ENCODE measurements around the gene COL6A3. TPM values are rescaled to one million over a fixed set of nuclear protein-coding genes. Genes with fewer than 3 reads are reported as not detected.
"Not testable (repeated sequence)": the region's sequence is repeated elsewhere in the genome, so short reads cannot be mapped to it uniquely, and the experiment has no call there.

Gene COL6A3
- polyA plus RNA-seq, 3 donors: 210 to 278 (median 226) TPM

DNA sequence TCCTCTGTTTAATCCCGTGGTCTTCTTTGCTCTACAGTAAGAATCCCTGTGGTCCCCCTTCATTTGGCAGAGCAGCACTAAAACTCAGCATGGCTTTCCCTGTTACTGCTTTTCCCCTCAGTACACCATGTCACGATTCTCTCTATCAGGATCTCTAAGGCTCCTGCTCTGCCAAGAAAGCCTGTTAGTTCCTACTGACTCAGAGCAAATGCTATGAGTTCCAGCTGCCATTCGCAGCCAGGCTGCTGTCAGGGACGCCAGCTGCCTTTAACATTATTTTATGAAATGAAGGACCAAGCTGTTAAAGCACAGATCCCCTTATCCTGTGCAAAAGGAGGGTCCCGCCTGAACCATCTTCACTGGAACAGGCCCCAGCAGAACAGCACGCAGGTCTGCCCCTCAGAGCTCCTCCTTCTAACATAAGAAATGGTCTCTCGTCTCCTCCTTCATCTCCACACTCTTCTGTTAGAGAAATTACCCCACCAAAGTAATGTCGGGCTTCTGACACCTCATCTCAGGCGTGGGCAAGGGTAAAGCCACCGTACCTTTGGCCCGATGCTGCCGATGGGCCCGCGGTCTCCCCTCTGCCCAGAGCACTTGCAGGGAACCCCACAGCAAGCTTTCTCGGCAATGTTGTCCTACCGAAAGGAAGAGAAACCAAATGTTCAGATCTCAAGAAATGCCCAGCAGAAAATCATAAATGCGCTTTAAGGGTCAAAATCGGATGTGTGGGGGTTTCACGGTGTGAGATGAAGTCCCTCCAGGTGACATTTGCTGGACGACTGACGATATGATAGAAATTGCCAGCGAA is 52.6 kb downstream of the COL6A3 start:
- peak in 1 of 11 donors; percentile 20 for DNase-seq (ENCODE audit: extremely low read depth in 1 of 11, low read depth in 9 of 11, low spot score in 4 of 11)

DNA sequence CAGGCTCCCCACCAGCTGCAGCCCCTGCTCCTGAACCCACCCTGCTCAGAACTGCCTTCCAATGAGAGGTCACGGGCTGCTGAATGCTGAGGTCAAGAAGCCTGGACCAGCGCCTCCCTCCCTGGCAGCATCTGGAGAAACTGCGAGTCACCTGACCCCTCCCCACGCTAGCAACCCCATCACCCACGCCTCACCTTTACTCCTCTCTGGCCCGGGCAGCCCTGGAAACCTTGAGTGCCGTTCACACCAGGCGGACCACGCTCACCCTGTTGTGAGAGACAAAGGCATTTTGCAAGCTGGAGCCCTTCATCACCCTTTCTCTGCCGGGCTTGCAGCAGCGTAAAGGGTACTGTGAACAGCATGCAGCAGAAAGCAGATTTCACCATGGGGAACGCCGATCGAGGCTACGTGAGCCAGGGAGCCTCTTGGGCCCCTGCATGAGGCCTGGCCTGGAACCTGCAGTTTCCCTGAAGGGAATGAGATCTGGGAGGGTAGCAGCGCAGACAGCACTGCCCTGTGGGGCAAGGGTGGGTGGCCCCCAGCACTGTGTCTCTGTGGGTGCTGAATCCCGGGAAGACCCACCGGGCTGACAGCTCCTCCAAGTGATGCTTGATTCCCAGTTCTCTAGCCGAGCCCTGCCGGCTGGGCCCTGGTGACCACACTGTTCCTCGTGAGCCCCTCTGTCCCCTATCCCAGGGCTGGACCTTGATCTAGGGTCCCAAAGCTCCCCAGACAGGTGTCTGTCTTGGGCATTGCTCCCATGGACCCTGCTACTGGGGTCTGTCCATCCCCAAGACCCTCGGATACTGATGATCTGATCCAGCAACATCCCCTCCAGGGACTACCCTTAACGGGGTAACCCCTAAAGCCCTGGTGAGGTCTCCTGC is 53.8 kb downstream of the COL6A3 start:
- DNase-seq (ENCODE audit: extremely low read depth in 1 of 11, low read depth in 9 of 11, low spot score in 4 of 11): no peak

DNA sequence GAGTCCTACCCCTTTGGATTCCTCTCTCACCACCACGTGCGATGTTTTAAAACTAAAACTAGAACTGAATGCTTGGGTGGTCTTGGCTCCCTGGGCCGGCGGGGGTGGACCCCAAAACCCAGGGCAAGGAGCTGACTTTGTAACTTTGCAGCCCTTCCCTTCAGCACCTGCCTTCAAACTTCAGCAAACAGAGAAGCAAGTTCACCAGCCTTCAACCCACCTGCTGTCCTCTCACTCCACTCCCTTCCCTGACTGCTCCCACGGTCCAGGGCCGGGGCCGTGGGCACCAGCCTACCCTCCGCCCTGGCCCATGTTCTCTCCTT is 54.5 kb downstream of the COL6A3 start:
- DNase-seq (ENCODE audit: extremely low read depth in 1 of 11, low read depth in 9 of 11, low spot score in 4 of 11): no peak

DNA sequence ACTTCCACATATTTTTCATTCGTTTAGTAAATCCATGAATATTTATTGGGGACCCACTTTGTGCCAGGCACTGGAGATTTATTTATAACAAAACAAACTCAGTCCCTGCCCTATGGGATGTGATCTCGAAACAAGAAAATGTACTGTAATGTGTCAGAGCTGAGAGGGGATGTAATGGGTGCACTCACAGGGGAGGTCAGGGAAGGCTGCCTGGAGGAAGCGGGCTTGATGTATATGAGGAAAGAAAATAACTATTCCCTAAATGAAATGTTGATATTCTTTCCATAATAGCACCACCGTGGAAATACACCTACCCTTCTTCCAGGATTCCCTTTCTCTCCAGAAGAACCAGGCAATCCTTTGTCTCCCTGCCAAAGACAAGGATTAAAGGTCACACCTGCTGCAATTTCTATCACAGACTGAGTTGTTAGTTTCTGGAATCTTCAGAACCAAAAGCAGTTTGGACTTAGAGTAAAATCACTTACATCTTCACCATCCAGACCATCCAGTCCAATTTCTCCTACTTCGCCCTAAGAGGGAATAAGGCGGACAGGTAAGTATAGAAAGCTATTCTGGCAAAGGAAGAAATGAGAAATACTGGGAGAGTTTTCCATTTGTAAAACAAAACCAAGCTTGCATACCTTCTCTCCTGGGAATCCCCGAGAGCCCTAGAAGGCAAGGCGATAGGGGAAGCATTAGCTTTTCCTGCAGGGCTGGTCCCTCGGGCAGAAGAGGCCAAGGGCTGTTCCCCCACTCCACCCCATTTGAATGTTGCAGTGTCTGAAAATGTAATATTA is 55.0 kb downstream of the COL6A3 start:
- no peak for DNase-seq (ENCODE audit: extremely low read depth in 1 of 11, low read depth in 9 of 11, low spot score in 4 of 11)

DNA sequence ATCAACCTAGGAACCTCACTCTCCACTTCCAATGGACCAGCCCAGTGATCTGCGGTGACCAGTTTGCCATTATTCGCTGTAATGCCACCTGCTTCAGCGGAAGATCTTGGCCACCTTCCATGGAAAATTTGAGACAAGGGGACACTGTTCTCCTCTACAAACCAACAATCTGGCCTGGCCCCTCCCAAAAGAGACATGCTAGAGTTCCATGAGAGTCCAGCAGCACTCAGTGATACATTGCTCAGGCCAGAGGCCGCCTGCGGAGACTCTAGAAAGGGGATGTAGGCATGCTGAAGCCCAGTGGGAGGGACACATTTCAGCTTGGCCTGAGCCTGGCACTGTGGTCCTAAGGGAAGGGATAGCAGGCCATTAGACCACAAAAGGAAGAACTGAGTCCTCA is 58.3 kb downstream of the COL6A3 start:
- no peak for DNase-seq (ENCODE audit: extremely low read depth in 1 of 11, low read depth in 9 of 11, low spot score in 4 of 11)

DNA sequence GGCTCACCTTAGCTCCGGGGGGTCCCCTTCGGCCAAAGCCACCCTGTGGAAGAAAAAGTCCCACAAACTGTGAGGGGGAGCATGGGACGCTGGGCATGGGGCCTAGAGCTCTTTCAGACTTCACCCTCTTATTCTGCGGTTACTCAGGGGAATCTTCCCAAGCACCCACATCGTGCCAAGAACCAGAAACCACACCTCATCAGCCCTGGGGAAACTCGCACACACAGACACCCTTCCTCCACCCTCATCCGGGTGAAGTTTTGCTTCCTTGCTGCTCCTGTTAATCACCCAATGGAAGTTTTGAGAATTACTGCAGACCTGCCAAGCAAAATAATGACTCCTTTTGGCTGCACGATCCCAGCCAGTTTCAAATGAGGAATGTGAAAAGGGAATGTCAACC is 59.1 kb downstream of the COL6A3 start:
- peak in 1 of 11 donors; percentile 14 for DNase-seq (ENCODE audit: extremely low read depth in 1 of 11, low read depth in 9 of 11, low spot score in 4 of 11)

DNA sequence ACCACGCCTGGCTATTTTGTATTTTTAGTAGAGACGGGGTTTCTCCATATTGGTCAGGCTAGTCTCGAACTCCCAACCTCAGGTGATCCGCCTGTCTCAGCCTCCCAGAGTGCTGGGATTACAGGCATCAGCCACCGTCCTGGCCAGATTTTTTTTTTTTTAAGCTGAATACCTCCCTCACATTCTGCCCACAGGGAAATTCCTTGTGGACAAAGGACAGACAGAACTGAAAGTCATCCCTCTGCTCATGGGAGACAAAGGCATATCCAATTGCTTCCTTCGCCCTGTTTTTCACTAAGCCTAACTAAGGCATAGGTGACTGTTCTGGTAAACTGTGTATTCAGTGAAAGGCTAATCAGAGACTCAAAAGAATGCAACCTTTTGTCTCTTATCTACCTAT is 59.8 kb downstream of the COL6A3 start:
- not testable (repeated sequence) for DNase-seq (ENCODE audit: extremely low read depth in 1 of 11, low read depth in 9 of 11, low spot score in 4 of 11)

DNA sequence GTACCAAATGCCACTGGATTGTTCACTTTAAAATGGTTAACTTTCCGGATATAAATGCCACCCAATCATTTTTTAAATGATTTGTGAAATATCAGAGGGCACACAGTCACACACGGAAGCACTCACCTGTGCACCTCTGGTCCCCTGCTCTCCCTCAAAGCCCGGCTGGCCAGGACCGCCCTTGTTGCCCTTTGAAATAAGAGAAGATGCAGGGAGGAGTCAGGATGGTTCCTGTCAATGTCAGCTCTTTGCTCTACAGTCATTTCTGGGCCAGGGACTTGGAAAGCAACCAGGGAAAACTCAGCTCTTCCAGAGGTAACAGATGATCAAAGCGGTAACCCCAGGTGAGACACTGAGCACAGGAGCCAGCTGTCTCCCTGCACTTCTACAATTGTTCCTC is 60.7 kb downstream of the COL6A3 start:
- DNase-seq (ENCODE audit: extremely low read depth in 1 of 11, low read depth in 9 of 11, low spot score in 4 of 11): peak in 10 of 11 donors; percentile 4 to 53 (median 30)

DNA sequence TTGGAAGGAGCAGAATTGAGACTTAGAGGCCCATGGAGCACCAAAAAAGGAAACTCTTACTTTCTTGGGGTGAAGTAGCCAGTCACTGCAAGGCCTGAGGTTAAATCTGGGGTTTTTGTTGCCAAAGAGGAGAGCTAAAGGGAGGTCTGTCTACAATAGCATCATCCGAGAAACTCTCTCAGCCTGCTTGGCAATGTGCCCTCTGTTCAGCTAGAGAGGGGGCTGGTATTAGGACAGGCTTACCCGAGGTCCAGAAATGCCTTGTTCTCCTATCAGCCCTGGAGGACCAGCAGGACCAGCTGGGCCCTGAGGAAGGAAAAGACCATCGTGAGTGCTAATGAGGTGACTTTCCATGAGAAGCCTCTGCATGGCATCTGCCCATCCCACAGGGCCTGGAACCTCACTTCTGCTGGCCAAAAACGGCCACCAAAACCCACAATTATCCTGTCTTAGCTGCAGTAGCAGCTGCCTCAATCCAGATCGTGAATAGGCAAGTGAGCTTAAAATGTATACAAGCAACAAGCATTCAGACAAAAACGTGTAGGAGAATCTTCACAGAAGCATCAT is 61.6 kb downstream of the COL6A3 start:
- DNase-seq (ENCODE audit: extremely low read depth in 1 of 11, low read depth in 9 of 11, low spot score in 4 of 11): no peak

DNA sequence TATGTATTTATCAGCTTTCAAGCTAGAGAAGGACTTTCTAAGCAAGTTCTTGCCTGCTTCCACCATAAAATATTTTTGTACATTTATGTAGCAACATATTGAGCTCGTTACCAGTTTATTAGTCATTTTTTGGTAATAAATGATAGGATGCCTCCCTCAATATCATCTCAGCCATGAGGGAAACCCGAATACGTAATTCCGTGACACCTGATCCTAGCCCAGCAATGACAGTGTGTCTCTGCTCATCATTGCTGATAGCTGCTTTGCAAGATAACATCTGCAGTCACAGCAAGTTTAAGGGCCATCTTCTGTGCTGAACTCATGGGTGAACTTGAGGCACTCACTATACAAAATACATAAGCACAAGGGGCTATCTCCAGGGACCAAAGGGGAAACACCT is 62.2 kb downstream of the COL6A3 start:
- no peak for DNase-seq (ENCODE audit: extremely low read depth in 1 of 11, low read depth in 9 of 11, low spot score in 4 of 11)

DNA sequence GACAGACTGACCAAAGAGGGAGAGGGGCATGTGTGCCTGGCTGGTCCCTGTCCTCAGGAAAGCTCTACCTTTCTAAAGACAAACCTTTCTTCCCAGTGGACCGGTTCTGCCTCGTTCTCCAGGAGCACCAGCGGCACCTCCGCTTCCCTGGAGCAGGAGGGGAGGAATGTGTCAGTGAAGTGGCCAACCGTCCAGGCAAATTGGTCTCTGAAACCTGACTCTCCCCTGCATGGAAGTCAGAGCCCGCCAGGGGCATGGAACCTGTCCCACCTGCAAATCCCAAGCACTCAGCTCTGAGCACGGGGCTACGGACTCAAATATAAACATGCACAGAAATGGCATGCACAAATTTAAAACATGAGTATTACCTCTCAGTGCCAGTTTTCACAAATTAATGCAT is 62.9 kb downstream of the COL6A3 start:
- no peak for DNase-seq (ENCODE audit: extremely low read depth in 1 of 11, low read depth in 9 of 11, low spot score in 4 of 11)

DNA sequence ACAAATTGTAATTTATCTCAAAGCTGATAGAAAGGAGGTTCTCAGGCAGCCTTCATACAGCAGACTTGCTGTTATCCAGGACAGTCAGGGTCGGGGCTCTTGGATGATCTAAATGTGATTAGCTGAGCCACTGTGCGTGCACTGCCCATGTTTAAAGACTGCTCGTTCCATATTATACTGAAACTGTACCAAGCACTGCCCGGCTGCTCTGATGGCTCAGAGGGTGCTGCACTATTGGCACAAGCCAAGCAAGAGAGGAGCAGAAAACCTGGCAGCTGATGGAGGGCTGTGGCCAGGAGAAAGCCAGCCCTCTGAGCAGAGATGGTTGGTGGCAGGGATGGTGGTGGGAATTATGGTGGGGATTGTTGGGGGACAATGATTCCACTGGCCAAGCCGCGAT is 63.4 kb downstream of the COL6A3 start:
- DNase-seq (ENCODE audit: extremely low read depth in 1 of 11, low read depth in 9 of 11, low spot score in 4 of 11): no peak

DNA sequence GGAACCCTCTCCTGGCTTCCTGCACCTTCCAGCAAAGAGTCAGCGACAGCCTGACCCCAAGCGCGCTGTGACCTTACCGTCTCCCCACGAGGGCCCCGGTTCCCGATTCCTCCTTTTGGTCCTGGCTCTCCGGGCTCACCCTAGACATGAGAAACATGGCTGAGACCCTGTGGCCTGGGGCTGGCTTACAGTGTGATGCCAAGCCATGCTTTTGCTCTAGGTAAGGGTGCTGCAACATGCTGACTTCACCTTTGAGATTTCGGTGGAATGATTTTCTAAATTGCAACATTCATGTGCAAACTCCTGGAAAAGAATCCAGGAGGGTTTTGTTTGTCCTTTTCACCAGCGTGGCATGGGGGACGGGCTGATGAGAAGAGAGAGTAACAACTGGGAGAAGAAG is 63.9 kb downstream of the COL6A3 start:
- no peak for DNase-seq (ENCODE audit: extremely low read depth in 1 of 11, low read depth in 9 of 11, low spot score in 4 of 11)

DNA sequence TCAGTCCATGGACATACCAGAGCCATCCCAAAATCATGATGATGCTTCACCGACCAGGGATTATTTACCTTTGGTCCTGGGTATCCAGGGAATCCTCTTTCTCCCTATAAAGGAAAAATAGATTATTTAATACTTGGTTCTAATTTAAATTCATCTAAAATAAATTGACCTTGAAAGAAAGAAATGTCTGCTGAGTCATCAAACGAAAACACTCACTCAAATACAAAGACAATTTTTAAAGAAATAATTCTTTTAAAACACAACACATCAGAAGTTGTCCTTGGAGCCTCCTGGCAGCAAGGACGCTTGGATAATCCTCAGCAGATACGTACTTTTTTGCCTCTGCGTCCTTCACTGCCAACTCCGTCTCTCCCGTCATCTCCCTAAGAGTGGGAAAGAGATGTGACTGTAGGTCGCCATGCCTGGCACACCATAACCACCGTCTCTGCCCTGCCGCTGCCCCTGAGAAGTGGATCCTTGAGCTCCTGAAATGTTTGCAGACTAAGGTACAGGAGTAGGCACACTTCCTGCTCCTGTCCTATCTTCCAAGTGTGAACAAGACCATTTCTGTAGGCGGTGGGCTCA is 65.6 kb downstream of the COL6A3 start:
- no peak for DNase-seq (ENCODE audit: extremely low read depth in 1 of 11, low read depth in 9 of 11, low spot score in 4 of 11)

DNA sequence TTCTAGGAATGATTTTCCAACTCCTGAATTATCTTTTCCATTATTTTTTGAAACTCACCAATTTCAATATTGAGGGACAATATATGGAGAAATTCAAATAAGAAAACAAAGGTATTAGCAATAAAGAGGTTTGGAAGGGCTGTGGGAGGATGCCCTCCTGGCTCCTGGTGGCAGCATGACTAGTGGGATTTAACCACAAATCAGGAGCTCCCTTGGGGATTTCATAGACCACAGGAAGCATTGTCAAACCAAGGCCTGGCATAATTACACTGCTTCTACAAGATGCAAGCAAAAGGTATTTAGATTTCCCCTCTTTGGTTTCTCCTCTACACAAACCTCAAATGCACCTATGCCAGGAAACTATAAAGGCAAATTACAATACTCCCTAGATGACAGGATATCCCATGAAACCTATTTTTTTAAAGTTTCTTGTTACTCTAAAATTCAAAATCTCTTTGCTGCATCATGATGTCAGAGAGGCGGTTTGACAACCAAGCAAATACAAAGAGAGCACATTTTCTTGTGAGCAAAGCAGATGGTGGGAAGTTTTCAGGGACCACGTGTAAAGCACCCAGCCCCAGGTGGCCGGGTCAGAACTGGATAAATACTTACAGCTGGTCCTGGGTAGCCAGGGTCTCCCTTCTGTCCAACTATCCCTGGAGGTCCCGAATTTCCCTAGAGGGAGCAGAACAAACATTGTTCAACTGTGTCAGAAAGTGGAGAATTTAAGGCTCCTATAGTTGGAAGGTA is 67.9 kb downstream of the COL6A3 start:
- no peak for DNase-seq (ENCODE audit: extremely low read depth in 1 of 11, low read depth in 9 of 11, low spot score in 4 of 11)

DNA sequence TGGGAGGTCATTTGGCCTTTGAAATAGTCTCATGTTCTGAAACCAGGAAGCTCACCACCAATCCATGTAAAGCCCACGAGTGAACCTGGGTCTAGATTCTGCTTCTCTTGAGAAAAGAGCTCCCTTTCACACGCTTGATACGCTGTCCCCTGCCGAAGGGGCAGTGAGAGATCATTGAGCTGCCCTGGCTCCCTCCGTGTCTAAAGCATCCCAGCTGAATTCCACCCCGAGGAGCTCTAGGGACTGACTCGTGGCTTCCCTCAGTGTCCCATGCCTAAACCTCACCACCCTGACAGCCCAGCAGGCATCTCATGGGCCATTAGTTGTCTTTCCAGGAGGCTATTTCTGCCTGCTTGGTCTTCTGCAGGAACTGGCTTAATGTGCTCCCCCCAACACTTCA is 68.6 kb downstream of the COL6A3 start:
- DNase-seq (ENCODE audit: extremely low read depth in 1 of 11, low read depth in 9 of 11, low spot score in 4 of 11): no peak

DNA sequence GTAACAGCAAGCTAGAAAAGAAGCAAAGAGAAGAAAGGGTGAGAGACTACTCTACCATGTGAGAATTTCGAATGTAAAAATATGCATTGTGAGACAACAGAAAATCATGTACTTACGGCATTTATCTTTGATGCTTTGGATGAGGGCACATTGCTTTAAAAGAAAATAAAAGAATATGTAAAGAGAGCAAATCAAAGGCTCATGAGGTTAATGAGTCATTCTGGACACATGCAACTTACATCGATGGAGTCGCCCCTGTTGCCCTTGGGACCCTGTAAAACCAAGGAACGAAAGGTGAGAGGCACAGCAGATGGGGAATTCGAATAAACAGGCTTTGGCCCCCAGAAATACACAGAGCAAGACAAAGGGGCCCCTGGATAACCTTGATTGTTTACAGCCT is 69.0 kb downstream of the COL6A3 start:
- DNase-seq (ENCODE audit: extremely low read depth in 1 of 11, low read depth in 9 of 11, low spot score in 4 of 11): no peak

DNA sequence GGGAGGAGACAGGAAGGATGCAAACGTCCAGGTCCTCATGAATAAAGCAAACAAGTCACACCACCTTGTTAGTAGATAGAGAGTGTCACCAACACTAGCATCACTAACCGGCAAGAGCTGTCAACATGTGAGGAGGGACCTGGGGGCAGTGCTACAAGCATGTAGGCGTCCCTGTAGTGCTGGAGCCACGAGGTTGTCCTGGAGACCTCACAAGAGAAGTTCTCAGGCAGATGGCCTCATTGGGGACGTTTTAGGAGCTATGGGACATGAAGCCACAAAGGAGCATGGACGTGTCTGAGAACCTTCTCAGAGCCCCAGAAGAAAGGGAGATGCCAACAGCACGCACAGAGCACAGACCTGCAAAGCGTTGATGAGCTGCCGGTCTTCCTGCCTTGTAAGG is 70.0 kb downstream of the COL6A3 start:
- no peak for DNase-seq (ENCODE audit: extremely low read depth in 1 of 11, low read depth in 9 of 11, low spot score in 4 of 11)

Measured in renal cortex interstitium (tissue), 11 donors.